NCI-H510A (cell line): ENCODE results near the gene GGA1.
"Not testable (repeated sequence)": the region's sequence is repeated elsewhere in the genome, so short reads cannot be mapped to it uniquely, and the experiment has no call there.

ENCODE experiments used
- DNase-seq: peaks from one replicate; lab custom pipeline; 2025; lab: John Stamatoyannopoulos, UW

GGA1 gene

GRCh38 chr22:37650463-37651136, 42.0 kb downstream of the GGA1 start:
- no peak for DNase-seq

GRCh38 chr22:37654563-37655251, 46.1 kb downstream of the GGA1 start:
- no peak for DNase-seq

- no peak for DNase-seq
These were observed 46.6 kb downstream of the GGA1 start for GRCh38 chr22:37655252-37655563.

- DNase-seq, result not testable (repeated sequence)
These were observed 47.9 kb downstream of the GGA1 start for GRCh38 chr22:37656583-37656982.

GRCh38 chr22:37657590-37658132, 49.0 kb downstream of the GGA1 start:
- no peak for DNase-seq

GRCh38 chr22:37658133-37659065, 49.8 kb downstream of the GGA1 start, which contains the start of gene PDXP:
TSS of gene PDXP (plus strand) at chr22:37658723. CDS start at chr22:37658783, 60 bp downstream.
- peak; percentile 95 for DNase-seq

- no peak for DNase-seq
These were observed 50.6 kb downstream of the GGA1 start for GRCh38 chr22:37659066-37659896.

- no peak for DNase-seq
These were observed 51.5 kb downstream of the GGA1 start for GRCh38 chr22:37659897-37660708.

- no peak for DNase-seq
These were observed 52.0 kb downstream of the GGA1 start for GRCh38 chr22:37660709-37661045.

GRCh38 chr22:37661160-37661924, 52.7 kb downstream of the GGA1 start:
- peak; percentile 43 for DNase-seq

GRCh38 chr22:37662039-37662438, 53.4 kb downstream of the GGA1 start:
- no peak for DNase-seq

- DNase-seq, result no peak
These were observed 55.0 kb downstream of the GGA1 start for GRCh38 chr22:37663521-37664140.

- no peak for DNase-seq
These were observed 55.8 kb downstream of the GGA1 start for GRCh38 chr22:37664249-37665101.

- DNase-seq, result no peak
These were observed 56.9 kb downstream of the GGA1 start for GRCh38 chr22:37665487-37665886.

GRCh38 chr22:37669586-37669985, 61.0 kb downstream of the GGA1 start:
- no peak for DNase-seq

GRCh38 chr22:37672206-37672919, 63.7 kb downstream of the GGA1 start:
- no peak for DNase-seq

GRCh38 chr22:37672920-37673455, 64.4 kb downstream of the GGA1 start:
- no peak for DNase-seq

GRCh38 chr22:37674248-37674647, 65.6 kb downstream of the GGA1 start:
- no peak for DNase-seq
